Effector memory CD4-positive, alpha-beta T cell (primary cell): ENCODE data around the gene ADIRF.

Experiments
- DNase-seq, 3 donors: peaks; one replicate each; pipeline ENCODE4 v3.0.0-alpha.2; 2020
- H3K27ac ChIP-seq: 2 replicates; pipeline ENCODE4 v1.7.0; 2013; ENCODE audit warnings: mild to moderate bottlenecking, low read length, moderate library complexity; ENCODE audit not compliant: insufficient read depth, poor library complexity, severe bottlenecking
- H3K27me3 ChIP-seq: replicated peaks from 2 replicates; pipeline ENCODE4 v1.7.0; 2013; ENCODE audit warnings: mild to moderate bottlenecking, low read length; ENCODE audit not compliant: insufficient read depth, control insufficient read depth, poor library complexity, severe bottlenecking
- H3K36me3 ChIP-seq: 2 replicates; pipeline ENCODE4 v1.7.0; 2013; ENCODE audit warnings: mild to moderate bottlenecking, low read length, moderate library complexity; ENCODE audit not compliant: control insufficient read depth, insufficient read depth
- H3K4me1 ChIP-seq: 2 replicates; pipeline ENCODE4 v1.7.0; 2013; ENCODE audit warnings: low read length, mild to moderate bottlenecking; ENCODE audit not compliant: control insufficient read depth, insufficient read depth, poor library complexity, severe bottlenecking
- H3K4me3 ChIP-seq: 2 replicates; pipeline ENCODE4 v1.7.0; 2013; ENCODE audit warnings: low read length, low read depth, mild to moderate bottlenecking; ENCODE audit not compliant: insufficient read depth, poor library complexity, severe bottlenecking
- H3K9me3 ChIP-seq: 2 replicates; pipeline ENCODE4 v1.7.0; 2013; ENCODE audit warnings: mild to moderate bottlenecking, low read length, moderate library complexity; ENCODE audit not compliant: control insufficient read depth

ADIRF gene

DNA sequence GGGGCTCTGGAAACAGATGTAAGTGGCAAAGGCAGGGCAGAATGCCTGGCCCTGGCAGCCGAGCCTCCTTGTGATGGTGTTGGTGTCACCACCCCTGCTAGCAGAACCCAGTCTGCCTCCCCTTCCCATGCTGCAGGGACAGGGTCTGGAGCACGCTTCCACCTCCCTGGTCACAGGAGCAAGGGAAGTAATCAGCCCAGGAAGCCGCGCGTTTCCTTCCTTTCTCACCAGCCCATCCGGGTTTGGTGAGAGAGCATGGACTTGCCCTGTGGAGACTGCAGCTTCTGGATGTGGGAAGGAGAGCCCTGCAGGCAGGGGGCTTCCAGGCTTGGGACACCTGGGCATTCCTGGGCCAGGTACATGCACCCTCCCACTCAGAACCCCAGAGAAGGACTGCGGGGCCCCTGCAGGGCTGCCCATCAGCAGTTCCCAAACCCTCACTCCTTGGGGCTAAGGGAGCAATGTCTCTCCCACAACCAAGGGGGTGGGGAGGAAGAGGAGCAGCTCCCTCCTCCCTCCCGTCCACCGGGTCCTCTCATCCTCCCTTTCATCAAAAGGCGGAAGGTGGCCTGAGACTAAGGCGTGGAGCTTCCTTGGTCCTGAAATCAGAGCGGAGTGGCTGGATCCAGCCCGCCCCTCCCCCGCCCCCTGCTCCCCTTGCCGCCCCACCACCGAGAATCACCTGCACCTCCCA, 12.6 kb upstream of the ADIRF start:
- no peak overlapping the region for H3K27ac ChIP-seq
- DNase-seq = no peak
- H3K27me3 ChIP-seq = no peaks in the 10 kb centered on the region
- no peaks in the 10 kb centered on the region for H3K9me3 ChIP-seq
- no peak overlapping the region for H3K4me3 ChIP-seq
- no peaks in the 10 kb centered on the region for H3K36me3 ChIP-seq
- H3K4me1 ChIP-seq = peaks cover 13% of the 10 kb centered on the region

DNA sequence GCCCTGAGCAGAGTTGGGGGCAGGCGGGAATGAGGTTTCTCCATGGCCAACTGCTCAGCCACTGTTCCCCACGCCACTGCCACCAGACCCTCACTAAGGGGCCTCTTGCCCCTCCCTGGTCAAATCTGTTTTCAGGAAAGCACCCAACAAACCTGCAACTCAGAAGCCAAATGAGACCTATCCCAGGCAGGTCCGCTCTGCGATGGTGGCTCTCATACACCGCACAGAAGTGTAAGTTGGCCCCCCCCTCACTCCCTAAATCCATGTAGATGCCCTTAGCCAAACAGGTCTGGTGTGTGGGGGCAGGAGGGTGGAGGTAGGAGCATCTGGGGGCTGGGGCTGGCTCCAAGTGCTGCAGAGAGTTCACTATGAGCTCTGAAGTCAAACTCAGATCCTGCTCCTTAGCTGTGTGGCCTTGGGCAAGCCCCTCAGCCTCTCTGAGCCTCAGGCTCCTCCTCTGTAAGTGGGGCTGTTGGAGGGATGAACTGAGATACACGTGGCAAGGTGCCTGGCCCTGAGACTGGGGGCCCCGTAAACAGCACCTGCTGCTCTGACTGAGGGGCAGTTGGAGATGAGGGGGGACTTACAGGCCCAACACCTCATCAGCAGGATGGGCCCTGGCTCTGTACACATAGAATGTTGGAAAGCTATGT, 12.0 kb upstream of the ADIRF start:
- no peaks in the 10 kb centered on the region for H3K27me3 ChIP-seq
- no peak overlapping the region for H3K27ac ChIP-seq
- H3K4me3 ChIP-seq = no peak overlapping the region
- H3K4me1 ChIP-seq = peaks cover 6% of the 10 kb centered on the region
- no peak for DNase-seq
- H3K9me3 ChIP-seq = no peaks in the 10 kb centered on the region
- no peaks in the 10 kb centered on the region for H3K36me3 ChIP-seq

DNA sequence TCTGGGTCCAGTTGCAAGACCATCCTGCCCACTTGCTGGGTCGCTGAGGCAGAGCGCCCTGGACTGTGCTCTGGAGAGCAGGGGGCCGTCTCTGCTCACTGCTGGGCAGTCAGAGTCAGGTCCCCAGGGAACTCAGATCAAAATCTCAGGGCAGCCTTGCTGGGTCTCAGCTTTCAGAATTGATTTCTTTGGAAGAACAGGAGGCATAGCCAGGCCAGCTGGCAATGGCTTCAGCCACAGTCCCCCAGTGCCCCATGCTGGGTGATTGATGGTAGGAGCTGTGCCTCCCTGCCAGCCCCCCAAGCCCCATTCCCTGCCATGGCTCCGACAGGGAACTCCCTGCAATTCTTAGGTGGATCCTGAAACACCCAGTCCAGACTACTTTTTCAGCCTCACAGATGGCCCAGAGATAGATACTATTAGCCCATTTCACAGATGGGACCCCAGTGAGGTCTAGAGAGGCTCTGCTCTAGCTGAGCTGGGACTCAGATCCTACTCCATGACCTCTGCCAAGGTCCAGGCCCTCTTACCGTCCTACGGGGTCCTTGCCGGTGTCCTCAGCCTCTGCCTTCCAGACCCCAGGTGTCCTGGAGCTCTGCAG, 11.3 kb upstream of the ADIRF start:
- Histone ChIP-seq H3K36me3 (no peaks in the 10 kb centered on the region), H3K27ac (no peak overlapping the region), H3K4me1 (peaks cover 5% of the 10 kb centered on the region), H3K27me3 (no peaks in the 10 kb centered on the region), H3K4me3 (no peak overlapping the region), H3K9me3 (no peaks in the 10 kb centered on the region)
- DNase-seq = no peak

DNA sequence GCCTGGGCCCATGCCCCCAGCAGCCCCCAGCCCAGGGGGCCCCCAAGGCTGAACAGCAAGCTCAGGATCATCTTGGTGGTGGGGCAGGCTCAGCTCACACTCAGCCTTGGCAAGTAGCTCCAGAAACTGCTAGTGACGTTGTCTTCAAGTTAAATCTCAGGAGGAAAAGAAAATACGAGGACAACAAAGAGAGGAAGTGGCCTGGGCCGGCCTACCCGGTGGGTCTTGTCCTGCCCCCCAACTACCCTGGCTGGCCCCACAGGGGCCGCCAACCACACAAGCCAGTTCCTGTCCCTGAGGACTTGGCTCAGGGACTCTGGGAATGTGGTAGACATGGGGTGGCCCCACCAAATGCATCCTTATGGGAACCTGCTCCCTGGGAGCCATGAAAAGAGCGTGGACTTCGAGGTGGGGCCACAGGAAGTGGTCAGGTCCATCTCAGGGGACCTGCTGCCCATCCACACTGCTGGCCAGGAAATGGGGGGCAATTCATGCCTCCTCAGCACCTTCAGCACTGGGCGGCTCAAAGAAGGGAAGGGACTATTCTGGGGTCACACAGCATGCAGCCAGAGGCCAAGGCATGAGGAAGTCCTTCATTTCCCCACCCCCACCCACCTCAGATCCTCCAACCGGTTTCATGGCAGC, 10.7 kb upstream of the ADIRF start, which contains the start of gene MMRN2:
Gene MMRN2 (minus strand): TSS at position 145 of the 645 bp plus-strand sequence. CDS start 74 bp downstream, at position 71.
- Histone ChIP-seq H3K27ac (no peak within 1 kb of the TSS), H3K9me3 (no peaks in the 10 kb centered on the region), H3K4me1 (peaks cover 5% of the 10 kb centered on the region), H3K4me3 (no peak within 1 kb of the TSS), H3K36me3 (no peaks in the 10 kb centered on the region), H3K27me3 (no peaks in the 10 kb centered on the region)
- no peak for DNase-seq

DNA sequence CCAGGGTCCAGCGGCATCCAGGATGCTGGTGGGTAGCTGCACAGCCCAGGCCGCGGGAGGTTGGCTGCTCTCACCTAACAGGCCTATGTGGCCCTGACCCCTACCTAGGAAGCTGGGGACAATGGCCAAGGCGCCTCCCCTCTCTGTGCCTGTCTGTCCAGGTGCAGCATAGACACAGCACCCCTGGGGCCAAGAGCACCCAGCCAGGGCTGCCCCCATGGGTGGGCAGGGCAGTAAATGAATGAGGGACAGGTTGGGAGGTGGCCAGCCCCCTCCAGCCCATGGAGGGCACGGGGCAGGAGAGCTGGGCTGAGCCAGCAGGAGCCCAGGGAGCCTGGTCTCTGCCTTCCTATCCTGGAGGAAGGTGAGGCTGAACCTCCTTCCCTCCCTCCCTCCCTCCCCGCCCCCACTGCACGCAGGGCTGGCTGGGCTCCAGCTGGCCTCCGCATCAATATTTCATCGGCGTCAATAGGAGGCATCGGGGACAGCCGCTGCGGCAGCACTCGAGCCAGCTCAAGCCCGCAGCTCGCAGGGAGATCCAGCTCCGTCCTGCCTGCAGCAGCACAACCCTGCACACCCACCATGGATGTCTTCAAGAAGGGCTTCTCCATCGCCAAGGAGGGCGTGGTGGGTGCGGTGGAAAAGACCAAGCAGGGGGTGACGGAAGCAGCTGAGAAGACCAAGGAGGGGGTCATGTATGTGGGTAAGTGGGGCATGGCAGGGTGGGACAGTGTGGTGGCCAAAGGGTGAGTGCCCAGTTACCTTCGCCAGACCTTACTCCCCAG, 10.0 kb upstream of the ADIRF start, which contains the start of gene SNCG:
Gene SNCG (plus strand): TSS at position 484 of the 785 bp plus-strand sequence. CDS start 99 bp downstream, at position 583.
- no peak within 1 kb of the TSS for H3K4me3 ChIP-seq
- no peak for DNase-seq
- no peaks in the 10 kb centered on the region for H3K36me3 ChIP-seq
- H3K9me3 ChIP-seq = no peaks in the 10 kb centered on the region
- no peaks in the 10 kb centered on the region for H3K27me3 ChIP-seq
- peaks cover 5% of the 10 kb centered on the region for H3K4me1 ChIP-seq
- no peak within 1 kb of the TSS for H3K27ac ChIP-seq

DNA sequence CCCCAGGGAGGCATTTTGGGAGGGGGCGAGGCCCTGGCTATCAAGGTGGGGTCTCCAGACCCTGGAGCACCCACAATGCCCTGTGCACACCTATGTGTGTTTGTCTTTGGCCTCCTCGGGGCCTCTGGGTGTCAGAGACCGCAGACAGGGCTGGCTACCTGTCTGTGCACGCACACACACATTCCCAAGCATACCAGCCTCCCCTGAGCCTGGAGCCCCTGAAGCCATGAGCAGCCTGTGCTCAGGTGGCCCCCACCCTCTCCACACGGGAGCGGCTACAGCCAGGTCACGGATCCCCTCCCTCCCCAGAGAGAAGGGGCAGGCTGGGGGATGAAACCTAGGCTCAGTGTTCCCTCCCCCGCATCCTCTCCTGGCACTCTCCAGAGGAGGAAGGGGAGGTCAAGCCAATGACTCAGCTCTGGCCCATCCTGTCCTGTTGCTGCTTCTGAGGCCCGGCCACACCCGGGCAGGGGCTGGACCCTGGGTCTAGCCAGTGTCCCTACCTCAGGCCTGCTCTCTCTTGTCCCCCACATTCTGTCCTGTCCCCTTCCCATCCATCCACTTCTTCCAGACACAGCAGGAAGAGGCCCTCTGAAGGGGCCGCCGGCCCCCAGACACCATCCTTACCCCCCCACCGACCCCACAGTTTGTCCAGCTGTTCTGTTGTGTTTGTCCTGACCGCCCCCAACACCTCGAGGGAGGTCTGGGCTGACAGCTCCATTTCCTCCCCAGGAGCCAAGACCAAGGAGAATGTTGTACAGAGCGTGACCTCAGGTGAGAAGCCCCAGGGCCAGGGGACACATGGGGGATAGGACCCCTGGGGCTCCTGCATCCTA, 9.2 kb upstream of the ADIRF start:
- Histone ChIP-seq H3K9me3 (no peaks in the 10 kb centered on the region), H3K36me3 (no peaks in the 10 kb centered on the region), H3K27me3 (no peaks in the 10 kb centered on the region), H3K4me1 (peaks cover 5% of the 10 kb centered on the region), H3K27ac (no peak overlapping the region), H3K4me3 (no peak overlapping the region)
- DNase-seq = no peak

DNA sequence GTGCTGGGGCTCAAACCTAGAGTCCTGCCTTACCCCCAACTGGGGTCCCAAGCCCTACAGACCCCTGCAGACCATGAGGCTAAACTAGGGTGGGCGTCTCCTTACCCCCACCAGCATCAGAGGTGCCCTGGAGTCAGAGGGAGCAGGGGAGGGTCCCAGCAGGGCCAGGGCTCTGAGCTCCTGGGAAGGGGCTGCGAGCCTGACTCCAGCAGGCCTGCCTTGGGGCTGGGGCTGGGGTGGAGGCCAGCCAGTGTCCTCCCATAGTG, 8.6 kb upstream of the ADIRF start:
- Histone ChIP-seq H3K9me3 (no peaks in the 10 kb centered on the region), H3K36me3 (no peaks in the 10 kb centered on the region), H3K4me1 (peaks cover 5% of the 10 kb centered on the region), H3K27me3 (no peaks in the 10 kb centered on the region), H3K27ac (no peak overlapping the region), H3K4me3 (no peak overlapping the region)
- no peak for DNase-seq

DNA sequence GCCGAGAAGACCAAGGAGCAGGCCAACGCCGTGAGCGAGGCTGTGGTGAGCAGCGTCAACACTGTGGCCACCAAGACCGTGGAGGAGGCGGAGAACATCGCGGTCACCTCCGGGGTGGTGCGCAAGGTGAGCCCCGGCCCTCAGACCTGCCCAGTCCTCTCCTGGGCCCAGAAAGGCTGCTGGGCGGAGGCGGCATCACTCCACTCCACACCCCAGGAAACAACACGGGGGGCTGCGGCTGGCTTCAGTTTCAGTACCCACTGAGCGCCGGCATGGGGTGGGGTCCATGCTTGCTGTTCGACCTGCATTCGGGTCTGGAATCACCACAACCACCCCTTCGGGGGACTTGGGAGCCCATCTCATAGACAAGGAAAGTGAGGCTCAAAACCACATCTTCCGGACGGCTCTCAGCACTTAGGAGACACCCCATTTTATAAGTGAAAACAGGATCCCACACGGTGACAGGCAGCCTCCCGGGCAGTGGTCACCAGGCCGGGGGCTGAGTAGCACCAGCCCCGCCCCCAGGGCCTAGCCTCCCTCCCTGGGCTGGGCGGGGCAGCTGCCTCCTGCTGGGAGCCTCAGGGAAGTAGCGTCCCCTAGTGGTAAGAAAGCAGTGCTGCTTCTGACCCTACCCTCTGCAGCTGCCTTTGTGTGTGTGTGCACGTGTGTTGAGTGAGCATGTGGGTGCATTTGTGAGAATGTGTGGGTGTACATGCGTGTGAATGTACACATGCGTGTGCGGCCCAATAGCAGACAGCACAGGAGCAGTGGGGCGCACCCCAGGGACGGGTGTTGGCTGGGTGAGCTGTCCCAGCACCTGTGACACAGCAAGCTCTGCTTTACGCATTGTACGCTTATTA, 8.0 kb upstream of the ADIRF start:
- Histone ChIP-seq H3K4me1 (peaks cover 5% of the 10 kb centered on the region), H3K27me3 (no peaks in the 10 kb centered on the region), H3K4me3 (no peak overlapping the region), H3K36me3 (no peaks in the 10 kb centered on the region), H3K9me3 (no peaks in the 10 kb centered on the region), H3K27ac (no peak overlapping the region)
- peak in 1 of 3 donors; percentile 32 for DNase-seq
